Thoracic aorta (tissue), 2 donors: ENCODE results near the gene PRPF8. TPM values are rescaled to one million over a fixed set of nuclear protein-coding genes. Genes with fewer than 3 reads are reported as not detected.

Source experiments
- ATAC-seq: fragments of 150-250 bp; one replicate; pipeline ENCODE4 v1.8.0; 2017; ENCODE audit warnings: low read depth; ENCODE audit not compliant: insufficient number of reproducible peaks, low FRiP score
- DNase-seq: peaks from one replicate; pipeline ENCODE4 v3.0.0-alpha.2; 2020; ENCODE audit warnings: low spot score
- H3K27ac ChIP-seq, 2 donors: fragments of 200-600 bp; sonication (generic); 1 replicate in 1 of 2; 2 replicates in 1 of 2; pipeline ENCODE4 v1.5.1; 2016; ENCODE audit warnings: mild to moderate bottlenecking in 2 of 2, moderate library complexity in 2 of 2
- H3K27me3 ChIP-seq: fragments of 200-600 bp; sonication (generic); replicated peaks from 2 replicates; pipeline ENCODE4 v1.6.0; 2016; ENCODE audit warnings: mild to moderate bottlenecking; ENCODE audit not compliant: insufficient read depth
- H3K36me3 ChIP-seq: fragments of 200-600 bp; sonication (generic); one replicate; pipeline ENCODE4 v1.5.1; 2016
- H3K4me1 ChIP-seq, 2 donors: fragments of 200-600 bp; sonication (generic); 1 replicate in 1 of 2; 2 replicates in 1 of 2; pipeline versions ENCODE4 v1.5.1 to v1.6.0; 2016; ENCODE audit warnings: low read depth in 2 of 2, mild to moderate bottlenecking in 1 of 2; ENCODE audit not compliant: control insufficient read depth in 1 of 2
- H3K4me3 ChIP-seq: fragments of 200-600 bp; sonication (generic); 2 replicates; pipeline ENCODE4 v1.5.1; 2016; ENCODE audit warnings: mild to moderate bottlenecking
- H3K9me3 ChIP-seq: fragments of 200-600 bp; sonication (generic); 2 replicates; pipeline ENCODE4 v1.5.1; 2016
- CTCF ChIP-seq: fragments of 200-600 bp; sonication (generic); IDR thresholded peaks from one replicate; pipeline ENCODE4 v1.5.1; 2019; ENCODE audit warnings: antibody characterized with exemption
- total RNA-seq, 2 donors: library from RNA; depleted of rRNA; stranded (reverse); fragments of >200 nt; gene quantifications; one replicate each; pipeline versions ENCODE4 v1.1.0 to v1.2.3, GENCODE V29; 2016

The PRPF8 gene
- total RNA-seq, 2 donors from 2014 or later, result 184 to 186 TPM

DNA sequence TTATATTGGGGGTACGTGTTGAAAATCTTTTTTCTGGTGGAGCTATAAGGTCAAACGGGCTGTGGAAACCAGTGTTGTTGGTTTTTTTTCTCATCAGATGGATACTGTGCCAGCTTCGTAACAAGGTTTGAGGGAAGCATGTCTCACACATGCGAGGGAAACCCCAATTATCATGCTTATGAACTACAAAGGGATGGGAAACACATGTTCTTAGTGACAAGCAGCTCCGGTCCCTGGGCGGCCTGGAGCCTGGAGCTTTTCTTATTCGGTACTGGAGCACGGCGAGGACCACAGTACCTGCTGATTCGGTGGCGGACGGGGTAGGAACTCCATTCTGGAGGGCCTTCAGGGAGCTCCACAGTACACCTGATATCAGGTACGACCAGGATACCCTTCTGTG lies 68.6 kb downstream of the PRPF8 start:
- no peak for TF ChIP-seq CTCF
- no peaks in the 10 kb centered on the region for H3K9me3 ChIP-seq
- no peak overlapping the region for H3K4me3 ChIP-seq
- no peak for ATAC-seq
- DNase-seq, result no peak
- H3K27me3 ChIP-seq, result no peaks in the 10 kb centered on the region
- peaks cover 0 to 4% of the 10 kb centered on the region in 2 donors for H3K4me1 ChIP-seq
- H3K36me3 ChIP-seq, result no peaks in the 10 kb centered on the region
- no peak overlapping the region for H3K27ac ChIP-seq

- H3K27ac ChIP-seq, result peak overlapping the region in 1 of 2 donors; percentile 17
- H3K36me3 ChIP-seq, result no peaks in the 10 kb centered on the region
- ATAC-seq, result no peak
- peaks cover 0 to 7% of the 10 kb centered on the region in 2 donors for H3K4me1 ChIP-seq
- H3K27me3 ChIP-seq, result no peaks in the 10 kb centered on the region
- no peaks in the 10 kb centered on the region for H3K9me3 ChIP-seq
- no peak for TF ChIP-seq CTCF
- no peak for DNase-seq
- H3K4me3 ChIP-seq, result no peak overlapping the region
Measured at GRCh38 chr17:1612400-1612799, 72.3 kb downstream of the PRPF8 start.

- ATAC-seq, result no peak
- H3K27ac ChIP-seq, result peak overlapping the region in 1 of 2 donors; percentile 17
Measured at GRCh38 chr17:1611715-1612114, 73.0 kb downstream of the PRPF8 start.

GRCh38 chr17:1608676-1609075 lies 76.0 kb downstream of the PRPF8 start:
- Histone ChIP-seq H3K4me1 (peaks cover 0 to 7% of the 10 kb centered on the region in 2 donors), H3K27ac (peak overlapping the region in 1 of 2 donors; percentile 26), H3K36me3 (no peaks in the 10 kb centered on the region), H3K27me3 (no peaks in the 10 kb centered on the region), H3K4me3 (no peak overlapping the region), H3K9me3 (no peaks in the 10 kb centered on the region)
- no peak for ATAC-seq
- no peak for DNase-seq
- no peak for TF ChIP-seq CTCF

More at GRCh38 chr17:1611715-1612114, 73.0 kb downstream of the PRPF8 start:
- no peaks in the 10 kb centered on the region for H3K36me3 ChIP-seq
- peak overlapping the region; percentile 28 for H3K4me3 ChIP-seq
- H3K9me3 ChIP-seq, result no peaks in the 10 kb centered on the region
- H3K27me3 ChIP-seq, result no peaks in the 10 kb centered on the region
- no peak for TF ChIP-seq CTCF
- peaks cover 0 to 7% of the 10 kb centered on the region in 2 donors for H3K4me1 ChIP-seq
- DNase-seq, result no peak

DNA sequence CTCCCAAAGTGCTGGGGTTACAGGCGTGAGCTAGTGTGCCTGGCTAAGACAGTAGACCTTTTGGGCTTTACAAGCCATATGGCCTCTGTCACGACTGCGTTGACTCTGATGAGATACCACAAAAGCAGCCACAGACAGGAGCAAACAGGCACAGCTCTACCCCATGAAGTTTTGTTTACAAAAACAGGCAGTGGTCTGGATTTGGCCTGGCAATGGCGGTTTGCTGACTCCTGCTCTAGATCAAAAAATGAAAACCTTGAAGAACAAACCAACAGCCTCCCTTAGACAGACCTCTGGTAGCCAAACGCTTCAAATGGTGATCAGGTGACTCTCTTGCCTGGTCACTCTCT lies 76.7 kb downstream of the PRPF8 start:
- H3K4me1 ChIP-seq, result peaks cover 0 to 7% of the 10 kb centered on the region in 2 donors
- ATAC-seq, result no peak
- H3K4me3 ChIP-seq, result no peak overlapping the region
- no peak for TF ChIP-seq CTCF
- no peaks in the 10 kb centered on the region for H3K27me3 ChIP-seq
- H3K27ac ChIP-seq, result peak overlapping the region in 1 of 2 donors; percentile 26
- DNase-seq, result no peak
- no peaks in the 10 kb centered on the region for H3K36me3 ChIP-seq
- H3K9me3 ChIP-seq, result no peaks in the 10 kb centered on the region
